ENCODE measurements around the gene FTCD.
A peak's percentile ranks its signal among the peaks of the same experiment; 100 is the strongest.
"Not testable (repeated sequence)": the region's sequence is repeated elsewhere in the genome, so short reads cannot be mapped to it uniquely, and the experiment has no call there.

FTCD gene

GRCh38 chr21:46151989-46152926 is 3.1 kb downstream of the FTCD start:
- DNase-seq, result no peak

- no peak for DNase-seq
These were observed 4.0 kb downstream of the FTCD start for GRCh38 chr21:46151261-46151988.

GRCh38 chr21:46150491-46151121 is 4.8 kb downstream of the FTCD start:
- no peak for DNase-seq

GRCh38 chr21:46150073-46150472 is 5.3 kb downstream of the FTCD start:
- no peak for DNase-seq

- no peak for DNase-seq
These were observed 6.0 kb downstream of the FTCD start for GRCh38 chr21:46149205-46149901.

GRCh38 chr21:46148106-46148505 is 7.3 kb downstream of the FTCD start:
- DNase-seq, result no peak

- DNase-seq, result peak; percentile 6
These were observed 8.0 kb downstream of the FTCD start for GRCh38 chr21:46147429-46147828.

GRCh38 chr21:46146856-46147255 is 8.5 kb downstream of the FTCD start:
- DNase-seq, result no peak

GRCh38 chr21:46145840-46146691 is 9.3 kb downstream of the FTCD start:
- DNase-seq, result no peak

GRCh38 chr21:46145159-46145839 is 10.1 kb downstream of the FTCD start:
- no peak for DNase-seq

- no peak for DNase-seq
These were observed 10.8 kb downstream of the FTCD start for GRCh38 chr21:46144464-46145070.

GRCh38 chr21:46142582-46143473 is 12.6 kb downstream of the FTCD start:
- DNase-seq, result no peak

- DNase-seq, result no peak
These were observed 13.4 kb downstream of the FTCD start for GRCh38 chr21:46141767-46142581.

GRCh38 chr21:46140352-46141003 is 14.9 kb downstream of the FTCD start:
- DNase-seq, result not testable (repeated sequence)

GRCh38 chr21:46139686-46140085 is 15.7 kb downstream of the FTCD start:
- no peak for DNase-seq

- no peak for DNase-seq
These were observed 16.9 kb downstream of the FTCD start for GRCh38 chr21:46138383-46138970.

GRCh38 chr21:46137908-46138307 is 17.5 kb downstream of the FTCD start:
- no peak for DNase-seq
